IPS-11a (cell line): ENCODE data around the gene CLDN6.
"Not testable (repeated sequence)": the region's sequence is repeated elsewhere in the genome, so short reads cannot be mapped to it uniquely, and the experiment has no call there.

Experiments
- H3K4me3 ChIP-seq: one replicate; pipeline ENCODE4 v1.5.1; 2013; ENCODE audit warnings: low read depth, low read length, control low read depth

The CLDN6 gene

GRCh38 chr16:3017794-3018506 is at the start of gene CLDN6:
TSS of gene CLDN6 (minus strand) at chr16:3018183. CDS start at chr16:3016021, 2,162 bp downstream.
- H3K4me3 ChIP-seq = peak within 1 kb of the TSS; percentile 93

GRCh38 chr16:3066440-3066748 is 48.4 kb upstream of the CLDN6 start:
- H3K4me3 ChIP-seq = no peak overlapping the region

GRCh38 chr16:3065742-3066439 is 47.9 kb upstream of the CLDN6 start:
- no peak overlapping the region for H3K4me3 ChIP-seq

GRCh38 chr16:3065069-3065741 is 47.2 kb upstream of the CLDN6 start, which contains the start of gene IL32:
TSS of gene IL32 (plus strand) at chr16:3065640. CDS start at chr16:3065812, 172 bp downstream.
- no peak within 1 kb of the TSS for H3K4me3 ChIP-seq

GRCh38 chr16:3063625-3064386 is 45.8 kb upstream of the CLDN6 start:
- no peak overlapping the region for H3K4me3 ChIP-seq

- no peak overlapping the region for H3K4me3 ChIP-seq
These were observed 44.6 kb upstream of the CLDN6 start for GRCh38 chr16:3062553-3062952.

GRCh38 chr16:3060339-3061127 is 42.5 kb upstream of the CLDN6 start:
- no peak overlapping the region for H3K4me3 ChIP-seq

GRCh38 chr16:3059723-3060242 is 41.8 kb upstream of the CLDN6 start:
- H3K4me3 ChIP-seq = no peak overlapping the region

- H3K4me3 ChIP-seq = peak overlapping the region; percentile 62
These were observed 41.2 kb upstream of the CLDN6 start for GRCh38 chr16:3059041-3059722.

GRCh38 chr16:3058139-3059030 is 40.4 kb upstream of the CLDN6 start:
- peak overlapping the region; percentile 62 for H3K4me3 ChIP-seq

- H3K4me3 ChIP-seq = no peak overlapping the region
These were observed 39.5 kb upstream of the CLDN6 start for GRCh38 chr16:3057181-3058138.

GRCh38 chr16:3056336-3057180 is 38.6 kb upstream of the CLDN6 start:
- no peak overlapping the region for H3K4me3 ChIP-seq

GRCh38 chr16:3055734-3056115 is 37.7 kb upstream of the CLDN6 start:
- not testable (repeated sequence) for H3K4me3 ChIP-seq

GRCh38 chr16:3054965-3055733 is 37.2 kb upstream of the CLDN6 start:
- no peak overlapping the region for H3K4me3 ChIP-seq

- H3K4me3 ChIP-seq = not testable (repeated sequence)
These were observed 35.3 kb upstream of the CLDN6 start for GRCh38 chr16:3053330-3053710.
